Measurements from ENCODE around the gene TTC31. TPM values are rescaled to one million over a fixed set of nuclear protein-coding genes. Genes with fewer than 3 reads are reported as not detected.

The TTC31 gene
- polyA plus RNA-seq (2012; ENCODE audit: low read depth, missing spikeins), result 17.3 TPM

GRCh38 chr2:74482801-74483674, at the start of gene TTC31, which contains the start of gene CCDC142:
TSS of gene TTC31 (plus strand) at chr2:74483081. CDS start at chr2:74483096, 15 bp downstream.
TSS of gene CCDC142 (minus strand) at chr2:74482998. CDS start at chr2:74482837, 161 bp downstream.
- FAIRE-seq (peak; percentile 97), DNase-seq (ENCODE audit: insufficient read length, low spot score) (peak; percentile 88)
- TF ChIP-seq POU2F2 (IDR thresholded peaks at IDR 0.05; ENCODE audit: low read depth, low read length) (peak; percentile 66; the same call in 1 of the 2 replicates), PAX5 (IDR thresholded peaks at IDR 0.05; ENCODE audit: insufficient read depth, low read length, severe bottlenecking) (no peak), POLR2AphosphoS5 (IDR thresholded peaks at IDR 0.05; ENCODE audit: low read depth, low read length) (peak; percentile 64), TAF1 (IDR thresholded peaks at IDR 0.05; ENCODE audit: low read depth, low read length) (peak; percentile 93), POLR2A (IDR thresholded peaks at IDR 0.05; ENCODE audit: low read depth, low read length) (peak; percentile 70), SPI1 (IDR thresholded peaks at IDR 0.05; ENCODE audit: low read depth, low read length) (peak; percentile 29; the same call in 1 of the 2 replicates)

DNA sequence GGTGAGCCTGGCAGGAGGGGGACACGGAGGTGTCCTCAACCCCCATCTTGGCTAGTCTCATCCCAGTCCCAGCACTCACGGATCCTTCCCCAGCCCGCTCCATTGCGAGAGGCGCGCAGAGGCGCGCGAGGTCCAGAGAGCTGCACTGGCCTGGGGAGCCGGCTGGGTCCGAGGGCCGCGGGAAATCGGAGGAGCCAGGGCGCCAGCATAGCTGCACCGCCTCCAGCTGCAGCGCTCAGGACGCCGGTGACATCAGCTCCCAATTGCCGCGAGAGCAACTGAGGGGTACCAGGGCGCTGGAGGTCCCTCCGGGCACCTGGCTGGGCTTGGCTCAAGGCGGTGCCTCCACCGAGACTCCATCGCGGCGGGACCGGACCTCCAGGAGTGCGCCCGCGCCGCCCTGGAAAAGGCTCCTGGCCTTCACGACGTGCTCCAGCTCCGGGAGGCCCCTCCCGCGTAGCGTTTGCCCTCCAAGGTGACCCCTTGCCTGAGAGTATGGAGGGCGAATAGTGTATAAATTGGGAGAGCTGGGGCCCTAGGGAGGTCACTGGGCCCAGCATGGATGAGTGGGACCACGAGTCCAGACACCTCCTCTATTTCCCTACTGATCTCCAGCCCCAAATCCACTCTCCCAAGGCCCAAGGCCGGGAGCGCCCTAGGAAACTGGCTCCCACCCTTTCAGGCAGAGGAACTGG, 46.6 kb upstream of the TTC31 start:
- FAIRE-seq (no peak), DNase-seq (ENCODE audit: insufficient read length, low spot score) (no peak)
- TF ChIP-seq TAF1 (IDR thresholded peaks at IDR 0.05; ENCODE audit: low read depth, low read length) (no peak), SPI1 (IDR thresholded peaks at IDR 0.05; ENCODE audit: low read depth, low read length) (no peak), POLR2AphosphoS5 (IDR thresholded peaks at IDR 0.05; ENCODE audit: low read depth, low read length) (no peak), PAX5 (IDR thresholded peaks at IDR 0.05; ENCODE audit: insufficient read depth, low read length, severe bottlenecking) (no peak), POU2F2 (IDR thresholded peaks at IDR 0.05; ENCODE audit: low read depth, low read length) (no peak), POLR2A (IDR thresholded peaks at IDR 0.05; ENCODE audit: low read depth, low read length) (no peak)

DNA sequence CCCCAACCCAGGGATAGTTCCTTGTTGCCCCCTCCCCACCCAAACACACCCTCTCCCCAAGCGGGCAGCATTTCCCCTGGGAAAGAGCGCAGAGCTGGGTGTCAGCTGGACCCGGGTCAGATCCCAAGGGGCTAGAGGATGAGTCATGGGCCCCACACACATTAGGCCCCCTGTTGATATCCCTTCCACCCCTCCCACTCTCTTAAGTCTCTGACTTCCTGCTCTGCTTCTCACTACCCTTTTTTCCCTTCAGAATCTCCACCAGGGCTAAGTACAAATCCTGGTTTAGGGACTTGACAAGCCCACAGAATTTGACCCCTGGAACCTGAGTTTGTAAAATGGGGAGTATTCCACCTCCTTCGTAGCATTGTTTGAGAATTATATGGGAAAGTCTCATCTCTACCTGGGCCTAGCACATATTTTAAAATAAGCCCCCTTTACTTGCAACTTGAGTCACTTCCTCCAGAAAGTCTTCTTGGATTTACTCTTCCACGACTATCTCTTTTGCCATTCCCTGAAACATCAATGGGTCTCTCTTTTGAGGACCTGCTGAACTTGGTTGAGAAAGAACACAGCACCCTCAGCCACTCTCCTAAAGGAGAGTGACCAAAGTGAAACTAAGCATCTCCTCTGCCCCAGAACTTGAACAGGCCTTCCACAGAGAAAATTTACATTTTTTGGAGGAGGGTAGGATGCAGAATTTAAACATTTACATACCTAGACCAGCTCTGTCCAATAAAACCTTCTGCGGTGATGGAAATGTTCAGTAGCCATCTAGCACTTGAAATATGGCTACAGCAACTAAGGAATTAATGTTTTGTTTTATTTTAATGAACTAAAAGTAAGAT, 45.8 kb upstream of the TTC31 start:
- TF ChIP-seq SPI1 (IDR thresholded peaks at IDR 0.05; ENCODE audit: low read depth, low read length) (peak; percentile 54), PAX5 (IDR thresholded peaks at IDR 0.05; ENCODE audit: insufficient read depth, low read length, severe bottlenecking) (no peak)
- peak; percentile 49 for DNase-seq (ENCODE audit: insufficient read length, low spot score)
- no peak for FAIRE-seq

DNA sequence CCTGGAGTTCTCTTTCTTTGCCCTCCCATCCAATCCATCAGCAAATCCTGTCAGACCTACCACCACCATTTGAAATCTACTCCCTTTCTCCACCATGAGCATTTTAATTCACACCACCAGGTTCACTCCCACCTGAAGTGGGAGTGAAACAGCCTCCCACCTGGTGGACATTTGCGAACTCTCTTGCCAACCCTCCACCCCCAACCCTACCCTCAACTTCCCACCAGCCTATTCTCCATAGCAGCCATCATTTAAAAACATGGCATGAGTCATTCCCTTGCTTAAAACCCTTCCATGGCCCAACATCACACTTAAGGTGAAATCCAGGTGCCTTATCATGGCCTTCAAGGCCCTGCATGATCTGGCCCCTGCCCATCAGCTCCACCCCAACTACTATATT, 44.6 kb upstream of the TTC31 start:
- DNase-seq (ENCODE audit: insufficient read length, low spot score) (no peak), FAIRE-seq (peak; percentile 13)
- no peak for TF ChIP-seq TAF1 (IDR thresholded peaks at IDR 0.05; ENCODE audit: low read depth, low read length)
- TF ChIP-seq POLR2AphosphoS5 (IDR thresholded peaks at IDR 0.05; ENCODE audit: low read depth, low read length), result no peak
- no peak for TF ChIP-seq POLR2A (IDR thresholded peaks at IDR 0.05; ENCODE audit: low read depth, low read length)

DNA sequence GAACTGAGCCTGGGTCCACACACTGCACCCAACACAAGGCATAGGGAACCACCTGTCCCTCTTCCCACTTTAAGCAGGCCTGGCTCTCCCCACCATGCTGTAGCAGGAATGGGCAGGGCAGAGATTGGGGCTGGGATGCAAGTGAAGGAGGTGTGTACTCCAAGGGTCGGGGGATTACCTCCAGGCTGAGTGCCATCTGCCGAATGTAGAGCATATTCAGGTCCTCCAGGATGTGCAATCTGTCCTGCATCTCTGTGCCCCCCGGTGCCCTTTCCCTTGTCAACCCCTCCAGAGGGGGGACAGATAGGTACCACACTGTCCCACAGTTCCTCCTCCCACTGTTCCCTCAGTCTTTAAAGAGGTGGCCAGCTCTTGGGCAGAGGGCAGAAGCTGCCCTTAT, 43.5 kb upstream of the TTC31 start:
- DNase-seq (ENCODE audit: insufficient read length, low spot score) (no peak), FAIRE-seq (peak; percentile 66)
- no peak for TF ChIP-seq POLR2A (IDR thresholded peaks at IDR 0.05; ENCODE audit: low read depth, low read length)
- no peak for TF ChIP-seq PAX5 (IDR thresholded peaks at IDR 0.05; ENCODE audit: insufficient read depth, low read length, severe bottlenecking)
- TF ChIP-seq POU2F2 (IDR thresholded peaks at IDR 0.05; ENCODE audit: low read depth, low read length), result no peak
- TF ChIP-seq TAF1 (IDR thresholded peaks at IDR 0.05; ENCODE audit: low read depth, low read length), result no peak
- TF ChIP-seq SPI1 (IDR thresholded peaks at IDR 0.05; ENCODE audit: low read depth, low read length), result no peak
- no peak for TF ChIP-seq POLR2AphosphoS5 (IDR thresholded peaks at IDR 0.05; ENCODE audit: low read depth, low read length)

DNA sequence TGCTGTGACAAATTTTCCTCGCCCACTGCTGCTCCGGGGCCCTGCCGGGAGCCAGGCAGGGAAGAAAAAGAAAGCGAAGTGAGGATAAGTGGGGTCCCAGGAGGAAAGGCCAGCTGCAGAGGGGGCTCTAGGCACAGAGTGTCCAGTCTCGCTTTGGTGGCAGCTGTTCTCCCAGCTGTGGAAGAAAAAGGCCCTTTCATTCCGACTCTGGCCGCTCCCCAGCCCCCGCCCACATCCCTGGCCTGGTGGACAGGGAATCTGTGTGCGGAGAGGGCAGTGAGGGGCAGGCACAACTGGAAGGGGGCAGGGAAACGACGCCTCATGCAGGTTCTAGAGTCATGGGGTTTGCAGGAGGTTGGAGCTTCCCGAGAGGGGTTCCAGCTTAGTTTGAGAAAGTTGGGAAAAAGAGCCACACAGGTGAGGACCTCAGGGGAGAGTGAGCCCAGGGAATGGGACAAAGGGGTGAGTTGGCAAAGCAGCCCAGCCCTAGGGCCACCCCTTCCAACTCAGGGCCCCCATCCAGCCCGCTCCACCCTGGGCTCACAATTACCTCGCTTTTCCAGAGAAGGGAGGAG, 43.0 kb upstream of the TTC31 start:
- FAIRE-seq (no peak), DNase-seq (ENCODE audit: insufficient read length, low spot score) (no peak)

GRCh38 chr2:74440378-74441169, 42.3 kb upstream of the TTC31 start:
- FAIRE-seq (peak; percentile 84), DNase-seq (ENCODE audit: insufficient read length, low spot score) (peak; percentile 98)
- TF ChIP-seq POU2F2 (IDR thresholded peaks at IDR 0.05; ENCODE audit: low read depth, low read length) (no peak), POLR2A (IDR thresholded peaks at IDR 0.05; ENCODE audit: low read depth, low read length) (peak; percentile 44; the same call in 1 of the 2 replicates), SPI1 (IDR thresholded peaks at IDR 0.05; ENCODE audit: low read depth, low read length) (no peak), POLR2AphosphoS5 (IDR thresholded peaks at IDR 0.05; ENCODE audit: low read depth, low read length) (0 out of 2 replicates have a peak, but pooled peaks have one; percentile 27)

More for the DNA sequence above, 43.0 kb upstream of the TTC31 start:
- TF ChIP-seq TAF1 (IDR thresholded peaks at IDR 0.05; ENCODE audit: low read depth, low read length) (no peak), POU2F2 (IDR thresholded peaks at IDR 0.05; ENCODE audit: low read depth, low read length) (no peak), POLR2AphosphoS5 (IDR thresholded peaks at IDR 0.05; ENCODE audit: low read depth, low read length) (no peak), POLR2A (IDR thresholded peaks at IDR 0.05; ENCODE audit: low read depth, low read length) (no peak), PAX5 (IDR thresholded peaks at IDR 0.05; ENCODE audit: insufficient read depth, low read length, severe bottlenecking) (no peak), SPI1 (IDR thresholded peaks at IDR 0.05; ENCODE audit: low read depth, low read length) (no peak)

- no peak for TF ChIP-seq PAX5 (IDR thresholded peaks at IDR 0.05; ENCODE audit: insufficient read depth, low read length, severe bottlenecking)
- no peak for TF ChIP-seq POLR2AphosphoS5 (IDR thresholded peaks at IDR 0.05; ENCODE audit: low read depth, low read length)
- TF ChIP-seq SPI1 (IDR thresholded peaks at IDR 0.05; ENCODE audit: low read depth, low read length), result no peak
- no peak for TF ChIP-seq TAF1 (IDR thresholded peaks at IDR 0.05; ENCODE audit: low read depth, low read length)
- TF ChIP-seq POLR2A (IDR thresholded peaks at IDR 0.05; ENCODE audit: low read depth, low read length), result no peak
- no peak for FAIRE-seq
- DNase-seq (ENCODE audit: insufficient read length, low spot score), result no peak
Measured at GRCh38 chr2:74441170-74441689, 41.7 kb upstream of the TTC31 start.
